ENCODE measurements around the gene SLC6A11. TPM values are rescaled to one million over a fixed set of nuclear protein-coding genes. Genes with fewer than 3 reads are reported as not detected.

The SLC6A11 gene
- total RNA-seq, 1 donor from 2014 or later = 3.2 TPM

- FAIRE-seq = peak; percentile 28
- DNase-seq (ENCODE audit: low read depth) = no peak
- Histone ChIP-seq H3K27me3 (ENCODE audit: control insufficient read depth, insufficient read depth, low read length) (peaks cover 10% of the 10 kb centered on the region), H3K36me3 (ENCODE audit: control insufficient read depth, insufficient read depth, low read length) (no peaks in the 10 kb centered on the region), H3K4me3 (ENCODE audit: low read depth, low read length) (no peak overlapping the region)
- no peak for TF ChIP-seq CTCF (IDR thresholded peaks at IDR 0.05; ENCODE audit: insufficient read depth, low read length, severe bottlenecking)
These were observed 157.1 kb downstream of the SLC6A11 start for GRCh38 chr3:10973046-10973595.

- no peaks in the 10 kb centered on the region for H3K36me3 ChIP-seq (ENCODE audit: control insufficient read depth, insufficient read depth, low read length)
- DNase-seq (ENCODE audit: low read depth) (no peak), FAIRE-seq (no peak)
- no peak overlapping the region for H3K4me3 ChIP-seq (ENCODE audit: low read depth, low read length)
- no peak for TF ChIP-seq CTCF (IDR thresholded peaks at IDR 0.05; ENCODE audit: insufficient read depth, low read length, severe bottlenecking)
- H3K27me3 ChIP-seq (ENCODE audit: control insufficient read depth, insufficient read depth, low read length) = peaks cover 10% of the 10 kb centered on the region
These were observed 158.1 kb downstream of the SLC6A11 start for GRCh38 chr3:10974131-10974530.

GRCh38 chr3:10974746-10975375, 158.8 kb downstream of the SLC6A11 start:
- no peak for DNase-seq (ENCODE audit: low read depth)
- Histone ChIP-seq H3K27me3 (ENCODE audit: control insufficient read depth, insufficient read depth, low read length) (peaks cover 7% of the 10 kb centered on the region), H3K4me3 (ENCODE audit: low read depth, low read length) (no peak overlapping the region), H3K36me3 (ENCODE audit: control insufficient read depth, insufficient read depth, low read length) (no peaks in the 10 kb centered on the region)
- FAIRE-seq = peak; percentile 18
- TF ChIP-seq CTCF (IDR thresholded peaks at IDR 0.05; ENCODE audit: insufficient read depth, low read length, severe bottlenecking) = no peak

GRCh38 chr3:10975695-10976234, 159.7 kb downstream of the SLC6A11 start:
- peaks cover 11% of the 10 kb centered on the region for H3K27me3 ChIP-seq (ENCODE audit: control insufficient read depth, insufficient read depth, low read length)
- no peak for TF ChIP-seq CTCF (IDR thresholded peaks at IDR 0.05; ENCODE audit: insufficient read depth, low read length, severe bottlenecking)
- no peak for DNase-seq (ENCODE audit: low read depth)
- FAIRE-seq = no peak
- H3K36me3 ChIP-seq (ENCODE audit: control insufficient read depth, insufficient read depth, low read length) = no peaks in the 10 kb centered on the region
- H3K4me3 ChIP-seq (ENCODE audit: low read depth, low read length) = no peak overlapping the region

GRCh38 chr3:10976770-10977169, 160.7 kb downstream of the SLC6A11 start:
- no peak for TF ChIP-seq CTCF (IDR thresholded peaks at IDR 0.05; ENCODE audit: insufficient read depth, low read length, severe bottlenecking)
- no peak overlapping the region for H3K4me3 ChIP-seq (ENCODE audit: low read depth, low read length)
- FAIRE-seq (no peak), DNase-seq (ENCODE audit: low read depth) (no peak)
- H3K27me3 ChIP-seq (ENCODE audit: control insufficient read depth, insufficient read depth, low read length) = peaks cover 13% of the 10 kb centered on the region
- H3K36me3 ChIP-seq (ENCODE audit: control insufficient read depth, insufficient read depth, low read length) = no peaks in the 10 kb centered on the region
